ENCODE results near the gene RBM28.

The RBM28 gene

DNA sequence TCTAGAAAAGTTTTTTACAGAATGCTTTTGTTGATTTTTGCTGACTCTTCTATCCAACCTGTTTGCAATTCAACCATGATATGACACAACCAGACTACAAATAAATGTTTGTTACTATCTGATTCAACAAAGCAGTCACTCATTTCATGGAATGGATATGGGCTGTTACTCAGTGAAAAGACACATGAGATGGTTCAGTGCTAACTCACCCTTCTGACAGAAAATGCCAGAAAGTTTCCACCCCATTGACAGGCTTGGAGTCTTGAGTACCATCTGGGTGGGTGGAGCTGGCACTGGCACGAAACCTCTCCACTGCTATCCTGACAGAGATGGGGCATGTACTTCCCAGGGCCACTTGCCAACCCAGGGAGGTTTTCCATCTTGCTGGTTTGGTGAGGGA lies 39.5 kb downstream of the RBM28 start:
- TF ChIP-seq GATA2 (IDR thresholded peaks at IDR 0.05; ENCODE audit: low read depth, low read length) (no peak), GATA3 (IDR thresholded peaks at IDR 0.05; ENCODE audit: low read depth, low read length) (no peak)

DNA sequence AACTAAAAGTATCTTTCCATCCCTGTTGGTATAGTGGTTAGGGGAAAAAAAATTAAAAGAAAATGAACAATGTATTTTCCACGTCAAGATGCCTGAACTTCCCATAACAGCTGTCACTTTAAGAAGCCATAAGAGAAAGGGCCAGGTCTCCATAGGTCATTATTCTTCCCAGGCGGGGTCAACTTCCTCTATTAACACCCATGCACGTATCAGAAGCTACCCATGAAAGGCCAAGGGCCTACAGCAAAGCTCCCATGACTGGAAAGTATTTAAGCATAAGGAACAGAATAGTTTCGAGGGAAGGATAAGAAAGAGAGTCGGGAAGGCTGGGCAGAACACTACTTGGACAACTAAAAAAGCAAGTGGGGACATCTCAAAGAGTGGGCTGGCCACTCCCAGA lies 40.1 kb downstream of the RBM28 start:
- TF ChIP-seq GATA3 (IDR thresholded peaks at IDR 0.05; ENCODE audit: low read depth, low read length) (no peak), GATA2 (IDR thresholded peaks at IDR 0.05; ENCODE audit: low read depth, low read length) (no peak)

DNA sequence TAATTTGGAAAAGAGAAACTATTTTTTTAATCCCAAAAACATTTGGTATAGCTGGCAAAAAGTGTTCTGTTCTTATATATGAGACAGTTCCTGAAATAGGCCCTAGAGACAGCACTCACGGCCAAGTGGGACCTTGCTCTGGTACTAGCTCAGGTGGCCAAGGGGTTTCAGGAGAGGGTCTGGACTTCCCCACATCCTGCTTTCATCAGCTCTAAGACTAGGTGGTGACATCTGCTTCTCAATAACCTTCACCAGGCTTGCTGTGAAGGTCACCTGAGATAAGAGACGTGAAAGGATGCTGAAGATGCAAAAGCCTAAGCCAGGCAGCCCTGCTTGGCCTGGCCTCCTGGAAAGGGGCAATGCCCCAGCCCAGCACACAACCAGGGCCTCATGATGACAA lies 40.6 kb downstream of the RBM28 start:
- TF ChIP-seq GATA3 (IDR thresholded peaks at IDR 0.05; ENCODE audit: low read depth, low read length) = no peak
- TF ChIP-seq GATA2 (IDR thresholded peaks at IDR 0.05; ENCODE audit: low read depth, low read length) = no peak

DNA sequence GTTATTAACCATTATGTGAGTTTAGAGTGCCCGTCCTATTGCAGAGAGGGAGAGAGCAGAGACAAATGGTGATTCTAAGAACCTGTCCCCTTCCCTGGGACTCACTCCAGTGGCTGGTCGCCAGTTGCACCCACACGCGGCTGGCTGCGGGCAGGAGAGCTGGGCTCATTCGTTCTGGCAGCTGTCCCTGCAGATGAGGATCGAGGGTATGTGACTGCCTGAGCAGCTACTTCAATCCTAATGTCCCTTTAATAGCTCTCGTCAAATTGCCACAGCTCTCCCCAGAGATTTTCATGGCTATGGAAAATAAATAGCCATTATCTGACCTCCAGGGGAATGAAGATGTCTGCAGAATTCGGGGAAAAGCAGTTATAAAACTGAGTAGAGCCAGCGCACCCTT lies 41.6 kb downstream of the RBM28 start:
- no peak for TF ChIP-seq GATA2 (IDR thresholded peaks at IDR 0.05; ENCODE audit: low read depth, low read length)
- TF ChIP-seq GATA3 (IDR thresholded peaks at IDR 0.05; ENCODE audit: low read depth, low read length) = no peak

DNA sequence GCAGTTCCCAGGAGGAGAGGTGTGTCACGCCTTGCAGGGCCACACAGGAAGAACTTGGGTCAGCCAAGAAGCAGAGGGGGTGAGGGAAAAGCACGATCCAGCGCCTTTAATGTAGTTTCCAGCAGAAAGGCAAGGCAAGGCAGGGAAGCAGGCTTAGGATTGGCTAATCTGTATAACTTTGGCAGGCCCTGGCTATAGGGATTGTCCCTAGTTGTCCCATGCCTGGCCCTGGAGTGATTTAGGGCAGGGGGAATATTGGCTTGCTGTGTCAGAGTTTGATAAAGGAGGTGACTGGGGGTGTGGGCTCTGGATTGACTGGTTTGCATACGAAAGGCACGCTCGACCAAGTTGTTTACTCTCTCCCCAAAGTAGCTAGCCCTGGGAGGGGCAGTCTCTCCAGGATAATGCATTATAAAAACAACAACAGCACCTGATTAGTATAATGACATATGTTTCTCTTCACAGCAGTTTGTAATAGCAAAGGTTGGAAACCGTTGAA lies 44.5 kb downstream of the RBM28 start:
- TF ChIP-seq GATA3 (IDR thresholded peaks at IDR 0.05; ENCODE audit: low read depth, low read length) = no peak
- no peak for TF ChIP-seq GATA2 (IDR thresholded peaks at IDR 0.05; ENCODE audit: low read depth, low read length)

DNA sequence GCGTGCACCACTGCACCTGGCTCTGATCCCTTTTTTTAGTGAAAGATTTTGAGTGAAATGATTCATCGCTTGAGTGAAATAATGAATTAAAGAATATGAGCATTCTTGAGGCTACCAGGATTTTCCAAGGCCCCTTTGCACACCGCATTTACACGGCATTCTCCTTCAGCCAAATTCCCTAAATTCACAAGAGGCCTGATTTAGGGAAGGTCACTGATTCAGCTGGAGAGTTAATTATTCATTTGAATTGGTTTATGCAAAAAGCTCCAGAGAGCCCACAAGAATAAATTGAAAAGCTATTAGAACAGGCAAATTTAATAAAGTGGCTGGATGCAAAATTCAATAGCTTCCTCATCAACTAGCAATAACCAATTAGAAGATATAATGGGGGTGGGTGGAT lies 56.2 kb downstream of the RBM28 start:
- TF ChIP-seq GATA3 (IDR thresholded peaks at IDR 0.05; ENCODE audit: low read depth, low read length) (no peak), GATA2 (IDR thresholded peaks at IDR 0.05; ENCODE audit: low read depth, low read length) (no peak)

DNA sequence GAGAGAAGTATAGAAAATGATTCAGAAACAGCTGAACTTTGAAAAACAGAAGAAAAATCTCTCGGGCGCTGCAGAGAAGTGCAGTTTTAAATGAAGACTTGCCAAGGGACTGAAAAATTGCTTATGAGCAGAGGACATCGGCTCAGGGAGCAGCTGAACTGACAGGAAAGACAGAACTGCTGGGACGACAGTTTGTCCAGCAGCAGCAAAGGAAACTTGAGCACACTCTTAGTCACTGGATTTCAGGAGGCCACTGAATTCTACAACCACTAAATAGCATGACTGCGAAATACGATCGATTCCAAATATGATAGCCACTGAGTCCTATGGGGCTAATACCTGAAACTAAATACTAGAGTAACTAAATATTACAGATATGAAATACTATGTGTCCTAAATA lies 59.6 kb downstream of the RBM28 start:
- TF ChIP-seq GATA2 (IDR thresholded peaks at IDR 0.05; ENCODE audit: low read depth, low read length) (no peak), GATA3 (IDR thresholded peaks at IDR 0.05; ENCODE audit: low read depth, low read length) (no peak)

DNA sequence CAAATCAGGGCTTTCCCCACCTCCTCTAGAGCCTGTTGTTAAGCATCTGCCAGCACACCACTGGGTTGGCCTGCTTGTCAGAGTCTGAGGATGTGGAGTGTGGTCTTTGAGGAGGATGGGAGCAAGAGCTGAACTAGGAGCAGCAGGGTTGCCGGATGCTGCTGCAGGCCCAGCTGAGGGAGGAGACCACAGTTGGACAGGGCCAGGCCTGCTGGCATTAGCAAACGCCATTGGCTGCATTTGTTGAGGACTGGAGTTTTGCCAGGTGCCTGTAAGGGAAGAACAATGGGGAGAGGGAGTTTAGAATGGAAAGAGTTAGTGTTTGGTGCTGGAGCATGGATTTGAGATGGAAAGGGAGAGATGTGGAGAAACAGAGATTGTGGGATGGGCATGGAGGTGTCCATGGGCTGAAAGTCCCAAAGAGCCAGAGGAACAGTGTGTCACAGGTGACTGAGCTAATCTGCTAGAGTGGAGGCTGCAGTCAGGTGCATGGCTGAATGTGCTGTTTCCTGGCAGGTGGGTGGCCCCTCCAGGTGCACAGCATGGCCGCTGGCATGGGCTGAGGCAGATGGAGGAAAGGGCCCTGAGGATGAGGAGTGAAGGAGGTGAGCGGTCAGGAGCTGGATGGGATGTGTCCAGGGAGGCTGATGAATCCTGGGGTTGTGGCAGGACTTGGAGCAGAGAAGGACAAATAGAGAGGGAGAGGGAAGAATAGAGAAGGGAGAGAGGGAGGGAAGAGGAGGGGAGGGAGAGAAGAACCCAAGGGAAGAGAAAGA lies 61.9 kb downstream of the RBM28 start:
- TF ChIP-seq GATA2 (IDR thresholded peaks at IDR 0.05; ENCODE audit: low read depth, low read length) (no peak), GATA3 (IDR thresholded peaks at IDR 0.05; ENCODE audit: low read depth, low read length) (no peak)

DNA sequence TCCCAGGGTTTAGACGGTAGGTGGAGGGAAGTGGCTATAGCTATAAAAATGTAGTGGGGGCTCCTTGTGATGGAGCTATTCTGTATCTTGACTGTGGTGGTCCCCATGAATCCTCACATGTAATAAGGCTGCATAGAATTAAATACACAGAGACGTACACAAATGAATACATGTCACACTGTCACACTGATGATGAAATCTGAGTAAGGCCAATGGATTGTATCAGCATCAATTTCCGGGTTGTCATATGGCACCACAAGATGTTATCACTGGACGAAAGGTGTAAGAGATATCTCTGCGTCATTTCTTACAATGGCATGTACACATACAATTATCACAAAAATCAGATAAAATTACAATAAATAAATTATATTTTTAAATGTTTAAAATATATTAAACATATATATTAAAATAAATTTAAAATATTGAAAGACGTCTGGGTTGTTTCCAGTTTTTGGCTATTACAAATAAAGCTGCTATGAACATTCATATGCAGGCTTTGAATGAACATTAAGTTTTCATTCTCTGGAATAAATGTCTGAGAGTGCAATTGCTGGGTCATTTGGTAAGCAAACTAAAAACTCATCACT lies 64.5 kb downstream of the RBM28 start:
- TF ChIP-seq GATA2 (IDR thresholded peaks at IDR 0.05; ENCODE audit: low read depth, low read length) (no peak), GATA3 (IDR thresholded peaks at IDR 0.05; ENCODE audit: low read depth, low read length) (no peak)

DNA sequence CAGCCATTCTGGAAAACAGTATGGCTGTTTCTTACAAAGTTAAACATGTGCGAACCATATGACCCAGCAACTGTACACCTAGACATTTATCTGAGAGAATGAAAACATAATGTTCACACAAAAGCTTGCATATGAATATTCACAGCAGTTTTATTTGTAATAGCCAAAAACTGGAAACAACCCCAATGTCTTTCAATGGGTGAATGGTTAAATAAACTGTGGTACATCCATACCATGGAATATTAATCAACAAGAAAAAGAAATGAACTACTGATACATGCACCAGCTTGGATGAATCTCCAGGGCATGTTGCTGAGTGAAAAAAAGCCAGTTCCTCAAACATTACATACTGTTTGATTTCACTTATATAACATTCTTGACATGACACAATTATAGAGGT lies 65.3 kb downstream of the RBM28 start:
- no peak for TF ChIP-seq GATA3 (IDR thresholded peaks at IDR 0.05; ENCODE audit: low read depth, low read length)
- TF ChIP-seq GATA2 (IDR thresholded peaks at IDR 0.05; ENCODE audit: low read depth, low read length) = no peak

DNA sequence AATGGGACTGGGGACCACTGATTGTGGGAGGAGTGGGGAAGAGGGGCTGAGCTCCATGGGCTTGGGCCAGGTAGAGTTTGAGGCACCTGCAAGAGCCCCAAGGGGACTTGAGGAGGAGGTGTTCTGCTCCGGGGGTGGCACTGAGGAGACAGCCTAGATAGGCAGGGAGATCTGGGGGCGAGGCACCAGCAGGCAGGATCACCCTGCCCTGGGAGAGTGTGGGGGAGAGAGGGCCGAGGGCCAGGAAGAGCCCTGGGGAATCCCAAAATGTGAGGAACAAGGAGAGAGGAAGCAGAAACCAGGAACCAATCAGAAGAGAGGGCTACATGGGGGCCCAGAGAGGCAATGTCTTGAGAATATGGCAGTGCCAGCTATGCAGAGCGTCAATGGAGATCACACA lies 68.0 kb downstream of the RBM28 start:
- TF ChIP-seq GATA2 (IDR thresholded peaks at IDR 0.05; ENCODE audit: low read depth, low read length) = no peak
- no peak for TF ChIP-seq GATA3 (IDR thresholded peaks at IDR 0.05; ENCODE audit: low read depth, low read length)

DNA sequence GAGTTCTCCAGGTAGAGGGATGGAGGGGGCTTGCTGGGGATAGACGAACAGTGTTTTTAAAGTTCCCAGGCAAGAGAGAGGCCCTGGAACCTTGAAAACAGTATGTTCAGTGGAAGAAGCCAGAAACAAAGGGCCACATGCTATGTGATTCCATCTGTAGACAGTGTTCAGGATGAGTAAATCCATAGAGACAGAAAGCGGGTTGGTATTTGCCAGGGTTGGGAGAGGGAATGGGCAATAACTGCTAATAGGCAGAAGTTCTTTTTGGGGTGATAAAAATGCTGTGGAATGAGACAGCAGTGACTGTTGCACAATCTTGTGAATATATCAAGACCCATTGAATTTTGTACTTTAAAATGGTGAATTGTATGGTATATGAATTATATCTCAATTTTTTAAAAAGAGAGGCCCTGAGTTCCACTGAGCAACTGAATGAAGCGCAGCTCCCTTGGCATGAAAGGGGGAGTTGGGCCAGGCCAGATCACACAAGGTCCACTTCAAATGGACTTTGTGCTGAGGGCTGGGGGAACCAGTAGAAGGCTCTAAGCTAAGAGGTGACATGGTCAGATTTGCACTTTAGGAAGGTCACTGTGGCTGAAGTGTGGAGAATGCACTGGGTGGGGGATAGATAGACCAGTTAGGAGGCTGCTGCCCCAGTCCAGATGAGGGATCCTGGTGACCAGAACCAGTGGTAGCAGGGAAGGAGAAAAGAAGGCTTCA lies 68.7 kb downstream of the RBM28 start:
- TF ChIP-seq GATA2 (IDR thresholded peaks at IDR 0.05; ENCODE audit: low read depth, low read length) (no peak), GATA3 (IDR thresholded peaks at IDR 0.05; ENCODE audit: low read depth, low read length) (no peak)

DNA sequence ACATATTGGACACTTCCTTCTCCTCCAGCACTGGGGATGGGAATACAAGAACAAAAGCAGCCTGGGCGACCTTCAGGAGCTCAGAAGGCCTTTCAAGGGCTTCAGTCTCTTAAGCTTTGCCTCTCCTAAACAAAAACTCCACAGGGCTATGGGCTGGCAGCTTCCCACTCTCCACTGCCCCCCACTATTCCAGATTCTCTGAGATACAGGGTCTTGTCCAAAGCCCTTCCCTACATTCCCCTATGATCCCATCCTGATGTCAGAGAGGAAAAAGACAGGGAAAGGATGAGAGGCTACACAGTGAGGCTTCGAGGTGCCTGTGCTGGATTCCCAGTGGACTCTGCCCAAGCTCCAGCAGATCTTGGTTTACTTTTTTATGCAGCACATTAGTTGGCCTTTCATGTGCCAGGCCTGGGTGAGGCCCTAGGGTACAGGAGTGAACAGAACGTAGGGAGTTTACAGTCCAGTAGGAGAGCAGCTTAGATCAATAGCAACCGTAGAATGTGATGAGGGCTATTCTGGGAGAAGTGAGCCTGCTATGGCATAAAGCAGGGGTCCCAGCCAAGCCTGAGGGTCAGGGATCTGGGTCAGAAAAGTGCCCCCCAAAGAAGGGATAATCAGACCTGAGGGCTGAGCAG lies 69.3 kb downstream of the RBM28 start:
- TF ChIP-seq GATA3 (IDR thresholded peaks at IDR 0.05; ENCODE audit: low read depth, low read length) = no peak
- no peak for TF ChIP-seq GATA2 (IDR thresholded peaks at IDR 0.05; ENCODE audit: low read depth, low read length)

DNA sequence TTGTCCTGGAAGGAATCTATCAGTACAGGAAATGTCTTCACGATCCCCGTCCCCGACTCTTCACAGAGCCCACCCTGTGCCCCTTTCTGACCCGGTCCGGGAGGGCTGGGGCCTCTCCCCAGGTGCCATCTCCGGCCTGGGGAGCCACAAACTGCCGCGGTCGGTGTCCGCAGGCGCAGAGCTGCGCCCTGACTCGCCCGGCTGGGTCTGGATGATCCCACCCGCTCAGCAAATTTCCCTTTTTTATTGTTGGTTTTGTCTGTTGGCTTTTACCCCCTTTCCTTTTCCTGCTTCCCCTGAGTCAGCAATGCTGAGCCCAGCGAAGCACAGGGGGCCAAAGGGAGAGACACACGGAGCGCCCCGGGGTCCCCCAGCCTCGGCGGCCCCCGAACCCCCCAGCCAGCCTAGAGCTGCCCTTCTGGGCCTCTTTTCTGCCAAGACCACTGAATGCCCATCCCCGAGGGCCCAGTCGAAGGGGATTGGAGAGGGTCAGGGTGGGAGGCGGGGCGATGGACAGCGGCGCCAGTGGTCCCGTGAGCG lies 71.7 kb downstream of the RBM28 start:
- TF ChIP-seq GATA3 (IDR thresholded peaks at IDR 0.05; ENCODE audit: low read depth, low read length) (no peak), GATA2 (IDR thresholded peaks at IDR 0.05; ENCODE audit: low read depth, low read length) (no peak)

Data from SH-SY5Y (cell line).